ENCODE measurements around the gene FAM13C. TPM values are rescaled to one million over a fixed set of nuclear protein-coding genes. Genes with fewer than 3 reads are reported as not detected.
A peak's percentile ranks its signal among the peaks of the same experiment; 100 is the strongest.

The FAM13C gene
- total RNA-seq, 4 donors from 2014 or later: 2.8 to 26.9 (median 7.1) TPM

DNA sequence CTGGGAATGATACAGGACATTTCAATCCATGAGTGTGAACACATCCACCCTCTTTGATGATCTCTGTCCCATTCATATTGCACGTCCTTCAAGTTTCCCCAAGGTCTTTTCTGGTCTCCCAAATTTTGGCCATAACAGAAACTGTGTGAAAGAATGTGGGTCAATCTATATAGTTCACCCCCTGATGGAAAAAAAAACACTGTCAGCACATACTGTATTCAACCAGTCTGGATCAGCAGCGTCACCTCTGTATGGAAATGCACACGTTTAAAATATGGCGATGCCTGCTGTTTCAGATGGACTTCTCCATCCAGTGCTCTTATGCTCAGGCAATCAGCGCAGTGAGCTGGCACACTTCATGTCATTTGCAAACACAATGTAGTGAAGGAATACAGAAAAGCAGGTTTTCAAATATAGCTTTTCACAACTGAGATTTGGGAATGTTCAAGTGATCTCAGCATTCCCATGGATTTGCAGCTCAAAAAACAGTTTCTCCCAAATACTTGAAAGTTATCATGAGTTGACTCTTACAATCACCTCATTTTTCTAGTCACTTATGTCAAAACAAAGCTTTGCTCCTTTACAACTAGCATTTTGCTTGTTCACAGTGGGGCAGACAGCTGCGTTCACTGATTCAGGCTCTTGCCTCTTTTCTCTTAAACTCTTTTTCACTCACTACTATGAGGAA, 61.1 kb downstream of the FAM13C start:
- H3K27me3 ChIP-seq: no peaks in the 10 kb centered on the region
- TF ChIP-seq CTCF (IDR thresholded peaks at IDR 0.05): no peak
- no peak for TF ChIP-seq POLR2A (IDR thresholded peaks at IDR 0.05)
- no peaks in the 10 kb centered on the region for H3K9me3 ChIP-seq
- H3K4me3 ChIP-seq: no peak overlapping the region
- H3K27ac ChIP-seq: peak overlapping the region in 2 of 4 donors; percentile 8 to 51
- 86 to 89% methylated on average over 6 of the region's 6 CpGs for WGBS, 2 donors
- no peak for DNase-seq
- H3K4me1 ChIP-seq: peaks cover 0 to 24% (median 3%) of the 10 kb centered on the region in 3 donors
- H3K36me3 ChIP-seq: no peaks in the 10 kb centered on the region
- intact Hi-C loops (cut with DNase I): no loop called here

- no peak for DNase-seq
- no peaks in the 10 kb centered on the region for H3K36me3 ChIP-seq
- H3K27me3 ChIP-seq: no peaks in the 10 kb centered on the region
- intact Hi-C loops (cut with DNase I): no loop called here
- H3K9me3 ChIP-seq: no peaks in the 10 kb centered on the region
- 55 to 76% methylated on average over 1 of the region's 1 CpG for WGBS, 2 donors
- no peak overlapping the region for H3K4me3 ChIP-seq
- no peak for TF ChIP-seq CTCF (IDR thresholded peaks at IDR 0.05)
- no peak for TF ChIP-seq POLR2A (IDR thresholded peaks at IDR 0.05)
- H3K27ac ChIP-seq: no peak overlapping the region
- H3K4me1 ChIP-seq: peaks cover 0 to 26% (median 3%) of the 10 kb centered on the region in 3 donors
These were observed 62.0 kb downstream of the FAM13C start for GRCh38 chr10:59300386-59300785.

DNA sequence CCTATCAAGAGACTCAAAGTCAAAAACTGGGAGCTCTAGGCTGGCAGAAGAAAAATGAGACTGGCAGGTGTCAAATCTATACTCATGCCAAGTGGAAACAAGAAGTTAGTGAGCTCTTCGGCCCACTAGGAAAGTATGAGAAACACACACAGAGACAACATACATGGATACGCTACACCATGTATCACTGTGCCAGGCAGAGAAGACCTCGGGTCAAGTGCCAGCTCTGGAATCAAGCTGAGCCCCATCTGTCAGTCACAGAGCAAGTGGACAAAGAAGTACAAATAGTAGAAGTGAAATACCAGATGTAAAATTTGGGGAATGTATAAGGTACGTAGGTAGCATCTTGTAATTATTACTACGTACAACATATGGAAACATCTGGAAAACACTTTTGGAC, 62.4 kb downstream of the FAM13C start:
- Histone ChIP-seq H3K27ac (no peak overlapping the region), H3K36me3 (no peaks in the 10 kb centered on the region), H3K4me3 (no peak overlapping the region), H3K27me3 (no peaks in the 10 kb centered on the region), H3K9me3 (no peaks in the 10 kb centered on the region), H3K4me1 (peaks cover 0 to 31% (median 3%) of the 10 kb centered on the region in 3 donors)
- TF ChIP-seq CTCF (IDR thresholded peaks at IDR 0.05): no peak
- 82 to 87% methylated on average over 5 of the region's 5 CpGs for WGBS, 2 donors
- DNase-seq: no peak
- intact Hi-C loops (cut with DNase I): no loop called here

GRCh38 chr10:59290448-59290847, 71.9 kb downstream of the FAM13C start:
- Histone ChIP-seq H3K36me3 (no peaks in the 10 kb centered on the region), H3K4me3 (no peak overlapping the region), H3K27ac (no peak overlapping the region), H3K9me3 (no peaks in the 10 kb centered on the region), H3K4me1 (peaks cover 4 to 27% (median 7%) of the 10 kb centered on the region in 3 donors), H3K27me3 (no peaks in the 10 kb centered on the region)
- DNase-seq: no peak
- no peak for TF ChIP-seq POLR2A (IDR thresholded peaks at IDR 0.05)
- peak in 1 of 6 experiments; percentile 19 for TF ChIP-seq CTCF (IDR thresholded peaks at IDR 0.05)
- WGBS, 2 donors: 84 to 91% methylated on average over 4 of the region's 4 CpGs
- intact Hi-C loops (cut with DNase I): no loop called here

GRCh38 chr10:59289853-59290252, 72.5 kb downstream of the FAM13C start:
- no peaks in the 10 kb centered on the region for H3K9me3 ChIP-seq
- no peaks in the 10 kb centered on the region for H3K27me3 ChIP-seq
- peaks cover 4 to 27% (median 7%) of the 10 kb centered on the region in 3 donors for H3K4me1 ChIP-seq
- H3K4me3 ChIP-seq: no peak overlapping the region
- TF ChIP-seq CTCF (IDR thresholded peaks at IDR 0.05): no peak
- no peak for DNase-seq
- no peaks in the 10 kb centered on the region for H3K36me3 ChIP-seq
- intact Hi-C loops (cut with DNase I): no loop called here
- 64 to 68% methylated on average over 3 of the region's 3 CpGs for WGBS, 2 donors
- H3K27ac ChIP-seq: no peak overlapping the region
